NCI-H1436 treated with DMSO at 0.1 percent for 48 hours (cell line): ENCODE data around the gene PARP3.

Source experiments
- DNase-seq: peaks from one replicate; lab custom pipeline; 2025; lab: John Stamatoyannopoulos, UW

Gene PARP3

DNA sequence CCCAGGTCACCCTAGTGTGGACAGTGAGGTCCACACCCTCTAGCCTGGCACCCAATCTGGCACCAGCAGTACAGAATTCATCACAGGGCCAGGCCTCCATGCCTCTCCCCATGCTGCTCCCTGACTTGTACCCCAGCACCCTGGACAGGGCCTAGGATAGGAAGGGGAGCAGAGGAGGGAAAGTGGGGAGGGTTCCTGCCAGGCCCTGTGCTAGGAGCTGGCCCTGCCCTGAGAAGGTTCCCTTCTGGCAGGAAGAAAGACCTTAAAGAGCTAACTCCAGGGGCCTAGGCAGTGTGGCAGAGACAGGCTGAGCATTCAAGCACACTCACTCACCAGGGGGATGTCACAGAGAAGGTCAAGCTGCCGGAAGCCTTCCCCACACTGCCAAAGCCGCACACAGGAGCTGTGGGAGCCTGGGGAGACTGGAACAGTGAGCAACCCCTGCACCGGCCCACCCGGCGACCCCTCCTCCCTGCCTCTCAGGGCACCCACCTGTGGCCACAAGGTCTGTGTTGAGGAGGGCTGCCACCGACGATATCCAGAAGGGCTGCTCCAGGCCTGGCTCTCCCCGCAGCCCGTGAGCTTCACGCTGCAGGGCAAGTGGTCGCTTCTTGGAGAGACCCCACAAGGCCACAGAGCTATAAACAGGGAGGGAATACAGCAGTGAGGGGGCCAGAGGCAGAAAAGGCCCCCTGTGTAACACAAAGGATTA, 7.9 kb upstream of the PARP3 start:
- DNase-seq, result no peak

DNA sequence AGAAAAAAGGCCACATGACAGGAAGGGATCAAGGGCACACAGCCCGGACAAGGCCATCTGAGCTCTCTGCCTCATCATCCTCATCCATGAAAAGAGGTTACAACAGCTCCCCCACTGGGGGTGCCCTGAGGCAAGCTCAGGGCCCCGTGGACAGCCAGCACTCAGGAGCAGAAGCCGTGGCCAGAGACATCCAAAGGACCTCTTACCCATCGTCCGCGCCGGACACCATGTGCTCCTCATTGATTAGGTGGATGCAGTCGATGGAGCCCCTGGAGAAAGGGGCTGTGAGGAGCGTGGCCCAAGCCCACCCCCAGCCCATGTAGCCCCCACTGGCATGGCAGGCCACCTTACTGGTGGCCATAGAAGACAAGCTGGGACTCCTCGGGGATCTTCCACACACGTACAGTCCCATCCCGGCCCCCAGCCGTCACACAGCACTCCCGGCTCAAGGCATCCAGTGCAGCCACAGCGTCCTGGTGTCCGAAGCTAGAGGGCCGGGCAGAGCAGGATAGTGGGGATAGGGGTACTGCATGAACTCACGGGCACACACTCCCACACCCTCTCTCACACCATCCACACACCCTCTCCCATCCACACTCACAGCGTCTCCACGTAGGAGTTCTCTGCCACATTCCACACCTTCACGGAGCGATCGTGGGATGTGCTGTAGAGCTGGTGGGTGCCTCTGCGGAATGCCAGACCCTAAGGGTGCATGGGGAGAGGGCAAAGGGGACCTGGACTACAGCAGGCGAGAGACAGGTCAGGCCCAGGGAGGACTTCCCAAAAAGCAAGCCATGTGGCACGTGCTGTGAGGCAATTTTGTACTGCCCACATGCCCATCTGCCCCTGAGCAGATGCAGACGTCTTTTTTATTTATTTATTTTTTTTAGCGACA, 6.9 kb upstream of the PARP3 start:
- DNase-seq, result no peak

DNA sequence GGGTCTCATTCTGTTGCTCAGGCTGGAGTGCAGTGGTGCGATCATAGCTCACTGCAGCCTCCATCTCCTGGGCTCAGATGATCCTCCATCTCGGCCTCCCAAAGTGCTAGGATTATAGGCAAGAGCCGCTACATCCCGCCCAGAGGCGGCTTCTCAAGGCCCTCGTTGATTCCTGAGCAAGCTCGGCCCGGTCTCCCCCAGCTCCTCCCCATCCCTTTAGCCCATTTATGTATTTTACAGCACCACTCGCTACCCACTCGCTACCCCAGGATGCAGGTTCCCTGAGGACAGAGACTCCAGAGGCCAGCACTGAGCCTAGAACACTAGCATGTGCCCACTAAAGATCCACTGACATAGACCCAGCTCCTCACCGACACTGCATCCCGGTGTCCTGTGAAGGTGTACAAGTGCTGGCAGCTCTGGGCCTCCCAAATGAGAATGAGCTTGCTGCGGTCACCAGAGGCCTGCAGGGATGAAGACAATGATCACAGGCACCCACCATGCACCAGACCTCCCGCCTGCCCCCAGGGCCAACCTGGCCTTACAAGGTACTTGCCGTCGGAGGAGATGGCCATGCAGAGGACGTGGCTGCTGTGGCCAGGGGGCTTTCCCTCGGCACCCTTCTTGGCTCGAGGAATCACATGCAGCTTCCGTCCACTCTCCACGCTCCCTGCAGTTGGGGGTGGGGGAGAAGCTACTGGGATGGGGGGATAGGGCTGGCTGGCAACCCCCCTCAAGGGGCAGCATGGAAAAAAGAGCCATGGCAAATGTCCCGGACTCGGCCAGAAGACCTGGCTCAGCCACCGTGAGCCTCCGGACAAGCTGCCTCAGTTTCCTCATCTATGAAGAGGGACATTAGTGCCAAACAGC, 6.0 kb upstream of the PARP3 start:
- no peak for DNase-seq

DNA sequence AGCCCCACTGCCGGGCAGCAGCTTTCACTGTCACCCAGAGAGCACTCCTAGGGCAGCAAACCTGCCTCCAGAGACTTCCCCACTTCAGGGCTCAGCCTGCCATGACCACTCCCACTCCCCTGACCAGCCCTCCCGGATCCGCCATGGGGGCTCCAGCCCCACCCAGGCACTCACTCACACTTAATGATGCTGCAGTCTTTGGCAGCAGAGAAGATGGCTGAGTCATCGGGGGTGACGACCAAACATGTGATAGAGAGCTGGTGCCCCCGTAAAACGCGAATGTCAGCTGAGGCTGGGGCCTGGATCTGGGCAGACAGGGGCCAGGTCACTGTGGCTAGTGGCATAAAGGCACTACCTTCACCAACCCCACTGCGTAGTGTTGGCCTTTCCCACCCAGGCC, 5.1 kb upstream of the PARP3 start:
- DNase-seq, result no peak

DNA sequence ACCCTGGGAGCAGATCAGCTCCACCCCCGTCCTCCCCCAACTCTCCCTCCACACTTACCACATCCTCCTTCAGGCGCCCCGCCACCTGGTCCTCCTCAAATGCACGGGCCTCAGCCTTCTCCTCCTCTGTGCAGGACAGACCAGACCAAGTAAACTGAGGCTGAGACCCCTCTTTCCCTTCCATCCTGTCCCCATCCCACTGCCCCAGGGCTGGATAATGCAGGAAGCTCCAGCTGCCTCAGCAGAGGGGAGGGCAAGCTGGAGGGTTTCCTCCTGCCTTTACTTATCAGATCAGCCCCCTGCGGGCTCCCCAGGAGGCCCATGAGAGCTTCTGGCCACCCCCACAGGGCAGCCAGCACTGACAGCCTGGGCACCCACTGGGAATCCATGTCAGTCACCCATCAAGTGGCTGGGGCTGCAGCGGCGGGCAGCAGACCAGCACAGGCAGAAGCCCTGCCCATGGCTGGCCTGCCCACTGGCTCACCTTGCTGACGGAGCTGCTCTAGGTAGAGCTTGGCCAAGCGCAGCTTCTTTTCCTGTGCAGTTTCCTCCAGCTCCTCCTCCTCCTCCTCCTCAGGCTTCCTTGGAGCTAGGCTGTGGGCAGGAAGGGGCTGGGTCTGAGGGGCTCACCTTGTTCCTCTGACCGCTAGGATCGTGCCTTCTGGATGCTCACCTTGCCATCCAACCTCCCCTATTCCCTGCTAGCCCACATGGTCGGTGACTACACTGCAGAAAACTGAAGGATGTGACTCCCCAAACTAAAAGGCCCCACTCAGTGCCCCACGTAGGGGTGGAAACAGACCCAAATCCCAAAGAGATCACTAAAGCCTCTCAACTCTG, 4.3 kb upstream of the PARP3 start:
- DNase-seq, result no peak

DNA sequence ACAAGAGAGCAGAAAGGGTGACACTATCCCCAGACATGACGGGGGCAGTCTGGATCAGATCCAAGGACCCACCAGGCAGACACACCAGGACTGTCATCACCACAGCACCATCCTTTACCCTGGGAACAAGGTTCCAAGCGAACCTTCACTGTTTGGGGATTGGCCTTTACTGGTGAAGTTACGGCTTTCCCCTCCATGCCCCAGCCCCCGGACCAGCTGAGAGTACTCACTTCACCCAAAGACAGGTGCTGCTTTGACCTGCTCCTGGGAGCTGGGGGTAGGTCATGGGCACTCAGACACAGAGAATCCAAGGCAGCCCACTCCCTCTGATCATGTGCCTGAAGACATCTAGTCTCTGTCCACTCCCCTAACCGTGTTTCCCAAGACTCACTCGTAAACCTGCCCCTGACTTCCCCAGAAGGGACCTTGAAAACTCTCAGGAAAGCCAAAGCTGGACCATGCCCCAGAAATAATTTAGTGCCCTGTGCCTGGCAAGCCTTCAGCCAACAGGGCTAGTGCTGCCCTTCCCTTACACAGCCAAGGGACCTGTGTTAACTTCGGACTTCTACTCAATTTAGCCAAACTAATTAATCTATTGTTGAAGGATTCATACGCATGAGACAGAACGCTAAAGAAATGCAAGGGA, 3.3 kb upstream of the PARP3 start:
- no peak for DNase-seq

DNA sequence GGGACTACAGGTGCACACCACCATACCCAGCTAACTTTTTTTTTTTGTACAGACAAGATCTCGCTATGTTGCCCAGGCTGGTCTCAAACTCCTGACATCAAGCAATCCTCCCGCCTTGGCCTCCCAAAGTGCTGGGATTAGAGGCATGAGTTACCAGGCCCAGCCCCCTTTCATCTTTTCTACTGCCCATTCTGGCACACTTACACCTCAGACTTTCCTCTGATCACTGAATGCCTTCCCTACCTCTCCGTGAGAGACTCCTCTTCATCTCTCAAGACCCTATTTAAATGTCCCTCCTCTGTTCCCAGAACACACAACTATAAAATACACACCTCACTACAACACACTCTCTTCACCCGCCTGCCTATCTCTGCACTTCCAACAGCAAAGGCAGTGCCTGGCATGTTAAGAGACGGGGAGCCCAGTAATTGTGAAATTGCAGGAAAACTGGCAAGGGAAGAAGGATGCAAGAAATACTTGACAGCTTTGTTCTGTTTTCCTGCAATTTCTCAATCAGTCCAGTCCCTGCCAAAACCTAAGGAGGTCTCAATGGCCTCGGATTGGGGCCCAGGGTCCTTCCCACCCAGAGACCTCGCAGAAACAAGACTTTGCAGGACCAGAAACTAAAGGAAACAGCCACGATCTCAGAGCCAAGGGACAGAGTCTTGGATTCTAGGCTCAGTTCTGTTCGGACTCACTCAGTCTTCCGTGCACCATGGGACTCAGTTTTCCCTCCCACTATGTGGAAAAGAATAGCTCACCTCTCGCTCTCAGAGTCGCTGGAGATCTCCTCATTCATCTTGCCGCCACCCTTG, 1.3 kb upstream of the PARP3 start:
- no peak for DNase-seq

DNA sequence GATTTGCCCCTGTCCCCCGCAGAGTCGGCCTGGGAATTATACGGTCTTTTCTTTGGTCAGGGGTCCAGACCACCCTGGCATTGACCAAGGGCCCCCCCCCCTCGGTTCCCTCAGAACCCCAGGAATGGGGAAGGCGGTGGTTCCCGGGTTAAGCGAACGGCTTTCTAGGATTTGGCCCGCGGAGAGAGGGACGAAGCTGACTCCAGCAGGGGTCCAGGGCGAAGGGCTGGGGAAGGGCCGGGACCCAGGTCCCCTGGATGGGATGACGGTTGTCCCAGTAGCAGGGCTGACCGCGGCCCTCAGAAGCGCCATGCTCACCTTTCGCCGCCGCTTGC, 733 bp upstream of the PARP3 start:
- DNase-seq, result no peak

DNA sequence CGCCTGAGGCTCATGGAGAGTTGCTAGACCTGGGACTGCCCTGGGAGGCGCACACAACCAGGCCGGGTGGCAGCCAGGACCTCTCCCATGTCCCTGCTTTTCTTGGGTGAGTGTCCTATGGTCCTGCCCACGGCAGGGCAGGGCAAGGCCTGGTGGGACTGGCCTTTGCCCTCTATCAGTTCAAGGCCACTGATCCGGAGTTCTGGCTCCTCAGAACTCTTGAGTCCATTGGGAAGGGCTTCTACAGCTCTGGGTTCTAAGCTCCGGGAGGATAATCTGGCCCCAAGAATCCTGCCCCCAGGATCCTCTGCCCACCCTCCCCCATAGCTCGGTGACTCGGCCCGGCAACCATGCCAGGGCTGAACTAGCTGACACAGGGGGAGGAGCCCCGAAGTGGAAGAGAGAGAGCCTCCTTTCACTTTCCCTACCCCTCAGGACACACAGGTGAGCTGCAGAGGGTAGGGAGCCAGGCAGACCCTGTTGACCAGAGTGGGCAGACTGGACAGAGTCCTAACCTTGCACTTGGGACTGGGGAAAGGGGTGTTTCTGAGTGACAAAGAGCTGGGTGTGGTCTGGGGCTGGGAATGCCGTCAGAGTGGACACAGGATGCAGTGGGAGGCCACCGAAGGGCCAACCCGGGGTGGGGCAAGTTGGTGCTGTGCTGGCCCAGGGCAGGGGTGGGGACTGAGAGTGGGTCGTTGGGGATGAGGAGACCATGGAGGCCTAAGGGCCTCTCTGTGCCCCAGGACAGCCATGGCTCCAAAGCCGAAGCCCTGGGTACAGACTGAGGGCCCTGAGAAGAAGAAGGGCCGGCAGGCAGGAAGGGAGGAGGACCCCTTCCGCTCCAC, 664 bp downstream of the PARP3 start:
- no peak for DNase-seq

DNA sequence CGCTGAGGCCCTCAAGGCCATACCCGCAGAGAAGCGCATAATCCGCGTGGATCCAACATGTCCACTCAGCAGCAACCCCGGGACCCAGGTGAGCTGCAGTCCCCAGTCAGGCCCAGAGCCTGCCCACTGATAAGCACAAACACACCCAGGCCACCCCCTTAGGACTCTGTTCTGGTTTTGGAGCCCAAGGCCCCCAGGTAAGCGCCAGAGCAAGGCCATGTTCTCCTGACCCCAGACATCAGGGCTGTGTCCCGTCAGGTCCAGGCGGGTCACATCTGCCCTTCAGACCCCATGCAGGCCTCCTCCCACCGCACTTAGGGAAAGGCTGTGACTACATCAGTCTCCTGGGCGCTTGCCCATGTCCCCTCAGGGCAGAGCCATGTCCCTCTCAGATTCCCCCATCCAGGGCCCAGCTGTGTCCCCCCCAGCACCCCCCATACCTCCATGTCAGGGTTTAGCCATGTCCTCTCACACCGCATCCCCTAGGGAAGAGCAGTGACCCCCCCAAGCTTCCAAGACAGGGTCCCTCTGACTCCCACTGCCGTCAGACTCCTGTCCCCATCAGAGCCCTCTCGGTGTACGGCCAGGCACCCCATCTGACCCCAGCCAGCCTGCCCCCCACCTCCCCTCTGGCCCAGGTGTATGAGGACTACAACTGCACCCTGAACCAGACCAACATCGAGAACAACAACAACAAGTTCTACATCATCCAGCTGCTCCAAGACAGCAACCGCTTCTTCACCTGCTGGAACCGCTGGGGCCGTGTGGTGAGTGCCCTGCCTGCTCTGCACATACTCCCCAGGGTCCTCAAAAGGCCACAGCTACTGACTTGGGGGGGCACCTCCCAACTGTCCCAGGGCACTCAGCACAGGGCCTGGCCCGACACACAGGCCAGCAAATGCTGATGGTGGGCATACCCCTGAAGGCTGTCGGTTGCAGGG, 1.6 kb downstream of the PARP3 start:
- no peak for DNase-seq

DNA sequence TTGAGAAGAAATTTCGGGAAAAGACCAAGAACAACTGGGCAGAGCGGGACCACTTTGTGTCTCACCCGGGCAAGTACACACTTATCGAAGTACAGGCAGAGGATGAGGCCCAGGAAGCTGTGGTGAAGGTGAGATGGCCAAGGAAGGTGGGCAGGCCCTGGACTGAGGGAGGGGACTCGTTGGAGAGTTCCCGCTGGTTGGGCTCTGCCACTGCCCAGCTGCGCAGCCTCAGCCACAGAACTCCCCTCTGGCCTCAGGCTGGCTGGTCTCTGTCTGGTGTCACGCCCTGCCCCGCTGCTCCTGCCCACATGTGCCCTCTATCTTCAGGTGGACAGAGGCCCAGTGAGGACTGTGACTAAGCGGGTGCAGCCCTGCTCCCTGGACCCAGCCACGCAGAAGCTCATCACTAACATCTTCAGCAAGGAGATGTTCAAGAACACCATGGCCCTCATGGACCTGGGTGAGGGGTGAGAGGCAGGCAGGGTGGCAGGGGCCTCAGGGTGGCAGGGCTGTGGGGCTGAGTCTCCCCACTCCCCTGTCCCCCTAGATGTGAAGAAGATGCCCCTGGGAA, 2.4 kb downstream of the PARP3 start:
- no peak for DNase-seq

DNA sequence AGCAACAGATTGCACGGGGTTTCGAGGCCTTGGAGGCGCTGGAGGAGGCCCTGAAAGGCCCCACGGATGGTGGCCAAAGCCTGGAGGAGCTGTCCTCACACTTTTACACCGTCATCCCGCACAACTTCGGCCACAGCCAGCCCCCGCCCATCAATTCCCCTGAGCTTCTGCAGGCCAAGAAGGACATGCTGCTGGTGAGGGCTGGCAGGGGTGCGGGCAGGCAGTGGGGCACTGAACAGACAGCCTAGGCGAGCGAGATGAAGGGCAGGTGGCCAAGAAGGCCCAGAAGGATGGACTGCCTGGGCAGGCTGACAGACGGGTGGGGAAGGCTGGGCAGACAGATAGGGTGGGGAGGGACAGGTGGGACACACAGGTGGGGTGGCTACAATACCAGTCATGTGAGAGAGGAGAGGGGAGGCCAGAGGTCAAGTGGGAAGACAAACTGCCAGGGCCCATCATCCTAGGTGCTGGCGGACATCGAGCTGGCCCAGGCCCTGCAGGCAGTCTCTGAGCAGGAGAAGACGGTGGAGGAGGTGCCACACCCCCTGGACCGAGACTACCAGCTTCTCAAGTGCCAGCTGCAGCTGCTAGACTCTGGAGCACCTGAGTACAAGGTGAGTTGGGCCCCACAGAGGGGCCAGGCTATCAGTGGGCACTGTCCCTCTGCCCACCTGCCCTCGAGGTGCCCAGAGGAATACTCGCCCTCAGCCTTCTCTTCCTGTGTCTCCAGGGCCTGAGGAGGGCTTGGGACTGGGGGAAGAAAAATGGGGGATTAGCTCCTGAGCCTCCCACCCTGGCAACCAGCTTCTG, 3.1 kb downstream of the PARP3 start:
- DNase-seq, result no peak

DNA sequence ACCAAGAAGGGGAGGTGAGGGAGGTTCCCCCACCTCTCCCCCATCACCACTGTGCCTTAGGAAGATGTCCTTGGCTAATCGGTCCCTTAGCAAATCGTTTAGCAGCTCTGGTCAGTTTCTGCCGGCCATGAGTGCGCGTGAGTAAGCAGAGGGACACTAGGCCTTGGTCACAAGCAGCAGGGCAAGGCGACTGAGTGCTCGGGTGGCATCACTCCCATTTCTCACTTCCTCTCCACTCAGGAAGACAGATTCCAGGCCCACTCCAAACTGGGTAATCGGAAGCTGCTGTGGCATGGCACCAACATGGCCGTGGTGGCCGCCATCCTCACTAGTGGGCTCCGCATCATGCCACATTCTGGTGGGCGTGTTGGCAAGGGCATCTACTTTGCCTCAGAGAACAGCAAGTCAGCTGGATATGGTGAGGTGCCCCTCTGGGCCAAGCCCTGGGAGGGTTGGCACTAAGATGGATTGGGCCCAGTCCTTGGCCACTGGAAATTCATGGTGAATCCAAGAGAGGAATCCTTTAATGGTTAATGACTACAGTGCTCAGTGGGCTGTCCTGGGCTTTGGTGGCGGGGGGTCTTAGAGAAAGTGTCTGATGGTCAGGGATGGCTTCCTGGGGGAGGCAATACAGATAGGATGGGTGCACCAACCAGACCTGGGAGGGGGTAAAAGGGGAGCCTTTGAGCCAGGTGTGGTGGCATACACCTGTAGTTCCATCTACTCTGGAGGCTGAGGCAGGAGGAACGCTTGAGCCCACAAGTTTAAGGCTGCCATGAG, 4.0 kb downstream of the PARP3 start:
- DNase-seq, result no peak

DNA sequence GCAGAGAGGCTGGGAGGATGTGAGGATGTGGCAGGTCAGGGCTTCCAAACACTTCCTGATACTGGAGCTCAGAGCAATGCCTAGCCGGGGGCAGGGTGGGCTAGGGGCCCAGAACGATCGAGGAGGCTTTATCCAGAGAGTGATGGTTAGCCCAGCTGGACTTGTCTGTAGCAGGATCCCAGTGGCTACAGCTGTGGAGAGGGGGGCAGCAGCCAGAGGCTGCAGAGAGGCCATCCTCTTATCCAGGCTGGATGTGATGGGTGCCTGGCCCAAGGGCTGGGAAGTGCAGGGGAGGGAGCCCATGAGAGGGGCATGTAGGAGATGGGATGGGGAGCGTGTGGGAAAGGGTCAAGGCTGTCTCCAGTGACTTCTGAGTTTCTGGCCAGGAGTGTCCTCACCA, 4.6 kb downstream of the PARP3 start:
- no peak for DNase-seq

DNA sequence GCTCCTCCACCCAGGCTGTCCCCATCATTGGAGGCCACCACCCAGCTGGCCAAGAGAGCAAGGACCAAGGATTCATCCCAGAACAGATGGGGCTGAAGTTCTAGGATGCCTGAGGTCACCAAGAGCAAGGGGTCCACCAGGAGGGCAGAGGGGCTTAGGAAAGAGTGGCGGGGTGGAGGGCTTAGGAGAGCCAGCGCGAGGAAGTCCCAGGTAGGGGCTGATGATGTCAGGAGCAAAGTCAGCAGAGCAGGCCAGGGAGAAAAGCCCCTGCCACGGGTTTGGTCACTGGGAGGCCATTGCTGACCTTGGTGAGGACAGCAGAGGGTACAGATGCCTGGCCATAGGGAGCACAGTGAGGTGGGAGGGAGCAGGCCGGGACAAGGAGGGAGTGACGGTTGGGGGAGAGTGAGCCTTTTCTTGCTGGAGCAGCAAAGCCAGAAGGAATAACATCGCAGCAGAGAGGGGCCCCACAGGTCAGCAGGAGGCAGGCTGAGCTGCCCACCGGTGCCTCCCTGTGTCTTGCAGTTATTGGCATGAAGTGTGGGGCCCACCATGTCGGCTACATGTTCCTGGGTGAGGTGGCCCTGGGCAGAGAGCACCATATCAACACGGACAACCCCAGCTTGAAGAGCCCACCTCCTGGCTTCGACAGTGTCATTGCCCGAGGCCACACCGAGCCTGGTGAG, 5.2 kb downstream of the PARP3 start:
- DNase-seq, result no peak
